ENCODE results near the gene PCSK2. TPM values are rescaled to one million over a fixed set of nuclear protein-coding genes. Genes with fewer than 3 reads are reported as not detected.

Gene PCSK2
- total and polyA plus RNA-seq, 2 of the 8 experiments (the other 6 are each of a cell fraction or from before 2014, with no cell fraction given) = 1.9 to 4.2 TPM

GRCh38 chr20:17374086-17374485, 147.2 kb downstream of the PCSK2 start:
- H3K27ac ChIP-seq (ENCODE audit: low read depth, low read length) = no peak overlapping the region

More at GRCh38 chr20:17374086-17374485, 147.2 kb downstream of the PCSK2 start:
- no peak overlapping the region for H3K56ac ChIP-seq (replicated peaks; ENCODE audit: insufficient read length, low read depth, low read length)
- H3K23me2 ChIP-seq (ENCODE audit: low read depth, low read length) = peaks cover 3% of the 10 kb centered on the region; the same call in 1 of the 2 replicates
- POLR2A ChIA-PET (ENCODE audit: partially characterized antibody) = no interaction called here
- no peak overlapping the region for H3K4me3 ChIP-seq (ENCODE audit: extremely low read depth in 1 of 4, insufficient read depth in 2 of 4, low read depth in 3 of 4, low read length in 4 of 4)
- no peak overlapping the region for H2AK5ac ChIP-seq (ENCODE audit: low read depth, low read length)
- H3K4me2 ChIP-seq (ENCODE audit: insufficient read depth in 1 of 2, low read depth in 2 of 2, low read length in 2 of 2) = no peak overlapping the region
- no peaks in the 10 kb centered on the region for H4K20me1 ChIP-seq (replicated peaks in 1 of 2; ENCODE audit: control insufficient read depth in 1 of 2, insufficient read depth in 2 of 2, low read length in 2 of 2)
- no peak overlapping the region for H4K8ac ChIP-seq (ENCODE audit: extremely low read depth, insufficient read depth, low read length)
- H2BK15ac ChIP-seq (ENCODE audit: low read length) = no peak overlapping the region
- no peak overlapping the region for H2BK20ac ChIP-seq (ENCODE audit: low read length)
- no peak overlapping the region for H2BK5ac ChIP-seq (ENCODE audit: low read depth, low read length)
- H4K91ac ChIP-seq (replicated peaks; ENCODE audit: insufficient read length, low read length) = no peak overlapping the region
- CTCF ChIA-PET (ENCODE audit: partially characterized antibody) = interaction anchor here (1.0 to 2.5 kb wide), 3 partner anchors 9 to 572 kb away, joined by 3 to 6 read pairs (median 3); no protein-coding TSS in a partner anchor
- H2BK12ac ChIP-seq (ENCODE audit: low read depth, low read length) = no peak overlapping the region
- H3K4me1 ChIP-seq (replicated peaks in 1 of 4; ENCODE audit: control insufficient read depth in 3 of 4, insufficient read depth in 4 of 4, low read length in 3 of 4) = 0 out of 7 replicates have a peak, but pooled peaks cover 0 to 2% (median 0%) of the 10 kb centered on the region in 4 experiments
- no peaks in the 10 kb centered on the region for H3K9me3 ChIP-seq (ENCODE audit: insufficient read depth in 2 of 2, low read depth in 1 of 2, low read length in 1 of 2)
- H3K18ac ChIP-seq (ENCODE audit: extremely low read depth, low read length) = no peak overlapping the region
- no peak for TF ChIP-seq HDAC6 (IDR thresholded peaks at IDR 0.05; ENCODE audit: low read depth, low read length)
- TF ChIP-seq CREB1 (IDR thresholded peaks at IDR 0.05) = no peak
- TF ChIP-seq BCL11A (IDR thresholded peaks at IDR 0.05; ENCODE audit: low read depth in 2 of 2, low read length in 2 of 2) = no peak
- TF ChIP-seq POLR2AphosphoS5 (IDR thresholded peaks at IDR 0.05; ENCODE audit: low read depth, low read length) = no peak
- TF ChIP-seq SIX5 (IDR thresholded peaks at IDR 0.05; ENCODE audit: low read depth, low read length) = no peak
- H3K4ac ChIP-seq (replicated peaks; ENCODE audit: insufficient read length, low read depth, low read length) = no peak overlapping the region
- 81% methylated on average over 5 of the region's 5 CpGs; no CpG with 5 or more reads in 1 of the 2 experiments for WGBS, 2 experiments (ENCODE audit: extremely low coverage in 1 of 2, insufficient coverage in 1 of 2, insufficient read length in 1 of 2, insufficient replicate concordance in 2 of 2, low coverage in 1 of 2, low lambda C conversion rate in 2 of 2, missing lambda C conversion rate in 1 of 2)
- H2AFZ ChIP-seq (ENCODE audit: low read length) = no peak overlapping the region
- no peak overlapping the region for H3K23ac ChIP-seq (ENCODE audit: insufficient read length)
- H3K79me2 ChIP-seq (ENCODE audit: control insufficient read depth in 1 of 2, insufficient read depth in 2 of 2, low read length in 2 of 2) = no peaks in the 10 kb centered on the region
- no peak overlapping the region for H3K14ac ChIP-seq (ENCODE audit: insufficient read length)
- no peaks in the 10 kb centered on the region for H3K27me3 ChIP-seq (replicated peaks in 1 of 4; ENCODE audit: control insufficient read depth in 3 of 4, extremely low read depth in 1 of 4, insufficient read depth in 3 of 4, low read length in 3 of 4)
- FAIRE-seq = no peak
- H3K79me1 ChIP-seq (ENCODE audit: low read depth, low read length) = no peaks in the 10 kb centered on the region
- H2BK120ac ChIP-seq (replicated peaks; ENCODE audit: low read depth, low read length) = no peak overlapping the region
- DNase-seq (ENCODE audit: low read depth in 1 of 2, low spot score in 2 of 2) = no peak
- no peaks in the 10 kb centered on the region for H3K36me3 ChIP-seq (ENCODE audit: control insufficient read depth in 2 of 4, insufficient read depth in 4 of 4, low read length in 3 of 4)
- H4K5ac ChIP-seq (ENCODE audit: insufficient read length, low read depth, low read length) = no peak overlapping the region
- H3K9ac ChIP-seq (replicated peaks in 1 of 4; ENCODE audit: extremely low read depth in 1 of 4, low read depth in 3 of 4, low read length in 3 of 4) = no peak overlapping the region

Measured in H1 (cell line).